ENCODE results near the gene DDX5. TPM values are rescaled to one million over a fixed set of nuclear protein-coding genes. Genes with fewer than 3 reads are reported as not detected.

Gene DDX5
- total and polyA plus RNA-seq, 2 donors (not counting 1 experiment from before 2014, with no cell fraction given) = 1,560 to 2,167 TPM

- intact Hi-C loops (cut with micrococcal nuclease) = no loop called here
- H3K4me1 ChIP-seq (ENCODE audit: control insufficient read depth in 2 of 2, insufficient read depth in 2 of 2, low read length in 2 of 2) = peaks cover 44 to 58% of the 10 kb centered on the region in 2 donors
- peak overlapping the region; percentile 83 for H3K27ac Mint-ChIP-seq
Observed at GRCh38 chr17:64455993-64456885, 49.9 kb downstream of the DDX5 start.

More at GRCh38 chr17:64455993-64456885, 49.9 kb downstream of the DDX5 start:
- WGBS (ENCODE audit: insufficient coverage) = 17% methylated on average over 2 of the region's 8 CpGs
- peak; percentile 72 for DNase-seq
- Histone ChIP-seq H3K36me3 (replicated peaks in 1 of 2; ENCODE audit: control extremely low read depth in 1 of 2, control insufficient read depth in 1 of 2, extremely low read depth in 1 of 2, insufficient read depth in 2 of 2, low read length in 1 of 2) (peaks cover 0 to 31% of the 10 kb centered on the region in 2 experiments), H3K9ac (ENCODE audit: low read length) (peak overlapping the region; percentile 37), H3K79me2 (ENCODE audit: control insufficient read depth, insufficient read depth, low read length) (peaks cover 78% of the 10 kb centered on the region), H3K9me3 (ENCODE audit: control extremely low read depth in 1 of 3, control insufficient read depth in 2 of 3, insufficient read depth in 1 of 3, low read length in 2 of 3) (peaks cover 0 to 3% (median 0%) of the 10 kb centered on the region in 3 donors), H3K27ac (ENCODE audit: low read length in 2 of 2) (peak overlapping the region; percentile 68 to 81), H3K4me2 (replicated peaks; ENCODE audit: low read depth, low read length, poor library complexity, severe bottlenecking) (peak overlapping the region; percentile 66), H2AFZ (ENCODE audit: insufficient read depth, low read depth, low read length, poor library complexity, severe bottlenecking) (no peak overlapping the region), H4K20me1 (ENCODE audit: control insufficient read depth, insufficient read depth, low read length, poor library complexity, severe bottlenecking) (no peaks in the 10 kb centered on the region), H3K27me3 (replicated peaks in 1 of 4; ENCODE audit: control extremely low read depth in 1 of 4, control insufficient read depth in 3 of 4, insufficient read depth in 4 of 4, low read length in 3 of 4) (no peaks in the 10 kb centered on the region), H3K4me3 (ENCODE audit: control extremely low read depth in 1 of 5, extremely low read depth in 1 of 5, insufficient read depth in 1 of 5, low read depth in 2 of 5, low read length in 4 of 5) (peak overlapping the region in 3 of 5 experiments; percentile 3 to 34 (median 18))
- Mint-ChIP-seq H3K4me3 (peak overlapping the region; percentile 70), H3K9me3 (ENCODE audit: insufficient read depth) (no peaks in the 10 kb centered on the region), H3K4me1 (peaks cover 54% of the 10 kb centered on the region), H3K27me3 (no peaks in the 10 kb centered on the region)
- TF ChIP-seq EZH2 (IDR thresholded peaks at IDR 0.05; ENCODE audit: borderline replicate concordance, insufficient read depth, low read depth, low read length, poor library complexity, severe bottlenecking) = no peak
- TF ChIP-seq, protein P1, sequence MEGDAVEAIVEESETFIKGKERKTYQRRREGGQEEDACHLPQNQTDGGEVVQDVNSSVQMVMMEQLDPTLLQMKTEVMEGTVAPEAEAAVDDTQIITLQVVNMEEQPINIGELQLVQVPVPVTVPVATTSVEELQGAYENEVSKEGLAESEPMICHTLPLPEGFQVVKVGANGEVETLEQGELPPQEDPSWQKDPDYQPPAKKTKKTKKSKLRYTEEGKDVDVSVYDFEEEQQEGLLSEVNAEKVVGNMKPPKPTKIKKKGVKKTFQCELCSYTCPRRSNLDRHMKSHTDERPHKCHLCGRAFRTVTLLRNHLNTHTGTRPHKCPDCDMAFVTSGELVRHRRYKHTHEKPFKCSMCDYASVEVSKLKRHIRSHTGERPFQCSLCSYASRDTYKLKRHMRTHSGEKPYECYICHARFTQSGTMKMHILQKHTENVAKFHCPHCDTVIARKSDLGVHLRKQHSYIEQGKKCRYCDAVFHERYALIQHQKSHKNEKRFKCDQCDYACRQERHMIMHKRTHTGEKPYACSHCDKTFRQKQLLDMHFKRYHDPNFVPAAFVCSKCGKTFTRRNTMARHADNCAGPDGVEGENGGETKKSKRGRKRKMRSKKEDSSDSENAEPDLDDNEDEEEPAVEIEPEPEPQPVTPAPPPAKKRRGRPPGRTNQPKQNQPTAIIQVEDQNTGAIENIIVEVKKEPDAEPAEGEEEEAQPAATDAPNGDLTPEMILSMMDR (IDR thresholded peaks at IDR 0.05) = no peak
- ChIA-PET CTCF (interaction anchor here (0.6 to 3.1 kb wide), 3 partner anchors 19 to 153 kb away, joined by 3 to 31 read pairs (median 5); no protein-coding TSS in a partner anchor), POLR2A (interaction anchor here (0.9 to 2.1 kb wide), 4 partner anchors 13 to 50 kb away, joined by 3 to 18 read pairs (median 5); partner anchors contain the start of genes CEP95, DDX5 and POLG2)
- ATAC-seq (ENCODE audit: low read depth) = peak; percentile 82
